NK-92 (cell line): ENCODE results near the gene RFT1.
A peak's percentile ranks its signal among the peaks of the same experiment; 100 is the strongest.

Experiments
- DNase-seq: peaks from one replicate; lab custom pipeline; 2025; ENCODE audit not compliant: unreplicated experiment; lab: John Stamatoyannopoulos, UW

Gene RFT1

GRCh38 chr3:53129344-53129743 lies 891 bp downstream of the RFT1 start:
- no peak for DNase-seq

GRCh38 chr3:53126601-53127000 lies 3.6 kb downstream of the RFT1 start:
- DNase-seq = no peak

- DNase-seq = no peak
Observed at GRCh38 chr3:53123953-53124352, 6.3 kb downstream of the RFT1 start.

GRCh38 chr3:53123510-53123909 lies 6.7 kb downstream of the RFT1 start:
- no peak for DNase-seq

GRCh38 chr3:53122933-53123305 lies 7.3 kb downstream of the RFT1 start:
- no peak for DNase-seq

- no peak for DNase-seq
Observed at GRCh38 chr3:53122255-53122932, 7.8 kb downstream of the RFT1 start.

- DNase-seq = no peak
Observed at GRCh38 chr3:53120336-53120735, 9.9 kb downstream of the RFT1 start.

GRCh38 chr3:53116956-53117355 lies 13.3 kb downstream of the RFT1 start:
- no peak for DNase-seq

- no peak for DNase-seq
Observed at GRCh38 chr3:53114412-53115074, 15.7 kb downstream of the RFT1 start.

GRCh38 chr3:53114011-53114400 lies 16.2 kb downstream of the RFT1 start:
- peak; percentile 6 for DNase-seq

- no peak for DNase-seq
Observed at GRCh38 chr3:53113293-53114010, 16.8 kb downstream of the RFT1 start.

- DNase-seq = no peak
Observed at GRCh38 chr3:53111822-53112221, 18.4 kb downstream of the RFT1 start.

GRCh38 chr3:53109891-53110771 lies 20.1 kb downstream of the RFT1 start:
- no peak for DNase-seq

- DNase-seq = peak; percentile 2
Observed at GRCh38 chr3:53109190-53109589, 21.0 kb downstream of the RFT1 start.

GRCh38 chr3:53104762-53105161 lies 25.5 kb downstream of the RFT1 start:
- no peak for DNase-seq

- DNase-seq = no peak
Observed at GRCh38 chr3:53103397-53104296, 26.6 kb downstream of the RFT1 start.

- DNase-seq = no peak
Observed at GRCh38 chr3:53102601-53103147, 27.6 kb downstream of the RFT1 start.

GRCh38 chr3:53101956-53102355 lies 28.3 kb downstream of the RFT1 start:
- no peak for DNase-seq

GRCh38 chr3:53100818-53101466 lies 29.3 kb downstream of the RFT1 start:
- no peak for DNase-seq
